ENCODE data around the gene CMTR1. TPM values are rescaled to one million over a fixed set of nuclear protein-coding genes. Genes with fewer than 3 reads are reported as not detected.

CMTR1 gene
- polyA plus RNA-seq, 1 of the 3 experiments (the other 2 are of a cell fraction): 19.8 TPM

GRCh38 chr6:37507077-37507476 lies 74.1 kb downstream of the CMTR1 start (continued):
- TF ChIP-seq CTCF (IDR thresholded peaks at IDR 0.05) (no peak), REST (IDR thresholded peaks at IDR 0.05; ENCODE audit: low read depth, low read length) (no peak)

DNA sequence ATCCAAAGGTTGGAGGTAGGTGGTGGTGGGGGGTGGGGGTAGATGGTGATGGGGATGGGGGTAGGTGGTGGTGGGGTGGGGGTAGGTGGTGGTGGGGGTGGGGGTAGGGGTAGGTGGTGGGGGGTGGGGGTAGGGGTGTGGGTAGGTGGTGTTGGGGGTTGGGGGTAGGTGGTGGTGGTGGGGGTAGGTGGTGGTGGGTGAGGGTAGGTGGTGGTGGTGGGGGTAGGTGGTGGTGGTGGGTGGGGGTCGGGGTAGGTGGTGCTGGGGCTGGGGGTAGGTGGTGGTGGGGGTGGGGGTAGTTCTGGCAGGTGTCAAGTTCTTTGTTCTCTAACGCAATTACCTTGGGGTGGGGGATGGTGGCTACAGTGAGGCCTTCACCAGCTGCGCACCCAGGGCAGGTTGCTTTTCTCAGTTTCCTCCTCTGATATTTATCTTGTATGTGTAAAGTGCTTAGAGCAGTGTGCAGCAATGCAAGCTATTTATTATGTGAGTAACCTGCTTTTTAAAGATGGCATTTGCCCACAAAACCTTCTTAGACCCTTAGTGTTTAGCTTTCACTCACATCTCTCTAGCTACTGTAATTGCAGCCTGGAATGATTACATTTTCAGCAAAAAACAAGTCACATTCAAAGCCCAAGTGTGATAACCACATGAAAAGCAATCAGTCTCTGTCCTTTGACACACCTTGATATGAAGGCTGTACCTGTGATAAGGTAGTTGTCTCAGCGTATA lies 74.8 kb downstream of the CMTR1 start:
- Histone ChIP-seq H3K4me3 (ENCODE audit: low read depth in 2 of 2, low read length in 1 of 2) (no peak overlapping the region), H3K36me3 (replicated peaks in 1 of 2; ENCODE audit: control insufficient read depth in 1 of 2, insufficient read depth in 2 of 2, low read length in 1 of 2) (no peaks in the 10 kb centered on the region), H2AFZ (ENCODE audit: low read depth) (no peak overlapping the region), H3K27me3 (ENCODE audit: insufficient read depth) (no peaks in the 10 kb centered on the region), H3K9me2 (no peaks in the 10 kb centered on the region), H4K20me1 (ENCODE audit: insufficient read depth) (no peaks in the 10 kb centered on the region), H3K4me2 (no peak overlapping the region), H3K9me3 (no peaks in the 10 kb centered on the region), H3K79me2 (ENCODE audit: insufficient read depth) (no peaks in the 10 kb centered on the region), H3F3A (replicated peaks; ENCODE audit: insufficient read depth) (no peaks in the 10 kb centered on the region), H3K27ac (ENCODE audit: low read depth in 2 of 2, low read length in 1 of 2) (peak overlapping the region in 1 of 2 experiments; percentile 24; a peak in 2 of 4 replicates), H3K9ac (no peak overlapping the region), H3K4me1 (ENCODE audit: control insufficient read depth in 1 of 2, insufficient read depth in 2 of 2, low read depth in 1 of 2, low read length in 1 of 2) (peaks cover 0 to 34% of the 10 kb centered on the region in 2 experiments; a peak in 2 of 4 replicates)
- peak; percentile 39 for DNase-seq
- ChIA-PET POLR2A (interaction anchor here (0.5 to 1.1 kb wide), 3 partner anchors 9 to 31 kb away, joined by 3 to 4 read pairs (median 4); no protein-coding TSS in a partner anchor), CTCF (interaction anchor here (1.3 kb wide), 1 partner anchor 184 kb away, joined by 3 read pairs; no protein-coding TSS in a partner anchor)
- 76% methylated on average over 4 of the region's 4 CpGs for WGBS (ENCODE audit: low lambda C conversion rate)
- TF ChIP-seq MXI1 (IDR thresholded peaks at IDR 0.05; ENCODE audit: low read depth, low read length) (no peak), CHD2 (IDR thresholded peaks at IDR 0.05; ENCODE audit: low read length, partially characterized antibody) (no peak), USF1 (IDR thresholded peaks at IDR 0.05; ENCODE audit: borderline replicate concordance, low read depth) (no peak), YY1 (IDR thresholded peaks at IDR 0.05; ENCODE audit: low read depth) (no peak), EP300 (IDR thresholded peaks at IDR 0.05; ENCODE audit: borderline replicate concordance in 1 of 2, low read depth in 1 of 2, low read length in 1 of 2) (no peak), RXRA (IDR thresholded peaks at IDR 0.05; ENCODE audit: borderline replicate concordance, low read depth) (no peak)

Measured in SK-N-SH (cell line).